ENCODE data around the gene BIRC2. TPM values are rescaled to one million over a fixed set of nuclear protein-coding genes. Genes with fewer than 3 reads are reported as not detected.

BIRC2 gene
- total RNA-seq, 1 donor from 2014 or later, result 42.8 TPM

DNA sequence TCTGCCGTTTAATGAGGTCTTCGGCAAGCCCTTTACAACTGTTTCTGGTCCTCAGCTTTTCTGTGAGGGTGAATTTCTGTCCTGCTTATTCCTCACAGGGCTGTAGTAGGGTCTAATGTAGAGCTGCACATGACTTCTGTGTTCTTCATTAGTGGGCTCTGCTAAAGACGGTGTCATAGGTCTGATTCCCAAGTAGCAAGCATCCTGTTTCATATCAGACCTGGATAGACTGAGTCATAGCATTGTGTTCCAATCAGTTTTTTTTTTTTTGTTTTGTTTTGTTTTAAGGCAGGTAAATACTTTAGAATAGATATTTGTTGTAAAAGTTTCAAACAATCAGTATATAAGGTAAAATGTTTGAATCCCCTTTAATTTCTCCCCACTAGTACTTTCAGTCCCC, 35.4 kb downstream of the BIRC2 start:
- H3K27ac Mint-ChIP-seq, result no peak overlapping the region
- TF ChIP-seq, protein P1, sequence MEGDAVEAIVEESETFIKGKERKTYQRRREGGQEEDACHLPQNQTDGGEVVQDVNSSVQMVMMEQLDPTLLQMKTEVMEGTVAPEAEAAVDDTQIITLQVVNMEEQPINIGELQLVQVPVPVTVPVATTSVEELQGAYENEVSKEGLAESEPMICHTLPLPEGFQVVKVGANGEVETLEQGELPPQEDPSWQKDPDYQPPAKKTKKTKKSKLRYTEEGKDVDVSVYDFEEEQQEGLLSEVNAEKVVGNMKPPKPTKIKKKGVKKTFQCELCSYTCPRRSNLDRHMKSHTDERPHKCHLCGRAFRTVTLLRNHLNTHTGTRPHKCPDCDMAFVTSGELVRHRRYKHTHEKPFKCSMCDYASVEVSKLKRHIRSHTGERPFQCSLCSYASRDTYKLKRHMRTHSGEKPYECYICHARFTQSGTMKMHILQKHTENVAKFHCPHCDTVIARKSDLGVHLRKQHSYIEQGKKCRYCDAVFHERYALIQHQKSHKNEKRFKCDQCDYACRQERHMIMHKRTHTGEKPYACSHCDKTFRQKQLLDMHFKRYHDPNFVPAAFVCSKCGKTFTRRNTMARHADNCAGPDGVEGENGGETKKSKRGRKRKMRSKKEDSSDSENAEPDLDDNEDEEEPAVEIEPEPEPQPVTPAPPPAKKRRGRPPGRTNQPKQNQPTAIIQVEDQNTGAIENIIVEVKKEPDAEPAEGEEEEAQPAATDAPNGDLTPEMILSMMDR (IDR thresholded peaks at IDR 0.05; ENCODE audit: unreplicated experiment), result no peak
- H3K4me1 Mint-ChIP-seq, result peaks cover 32% of the 10 kb centered on the region
- peaks cover 35% of the 10 kb centered on the region for H3K36me3 Mint-ChIP-seq
- H3K9me3 Mint-ChIP-seq, result no peaks in the 10 kb centered on the region
- no peak for DNase-seq (ENCODE audit: low spot score in 2 of 2, unreplicated experiment in 2 of 2)
- H3K4me3 Mint-ChIP-seq, result no peak overlapping the region
- H3K27me3 Mint-ChIP-seq (ENCODE audit: low read depth), result no peaks in the 10 kb centered on the region

DNA sequence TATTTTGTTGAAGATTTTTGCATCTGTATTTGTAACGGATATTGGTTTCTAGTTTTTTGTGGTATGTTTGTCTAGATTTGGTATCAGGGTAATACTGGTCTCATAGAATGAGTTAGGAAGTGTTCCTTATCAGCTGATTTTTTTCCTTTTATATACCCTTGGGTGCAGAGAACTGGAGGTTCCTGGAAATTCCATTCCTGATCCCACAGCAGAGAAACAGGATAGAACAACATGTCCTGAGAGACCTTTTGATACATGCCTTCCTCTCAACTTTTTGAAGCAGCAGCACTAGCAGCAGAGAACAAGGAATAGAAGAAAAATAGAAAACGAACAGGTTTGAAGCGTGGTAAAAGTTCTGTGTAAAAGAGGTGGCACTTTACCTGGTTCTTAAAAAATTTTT, 36.8 kb downstream of the BIRC2 start:
- peak overlapping the region; percentile 7 for H3K27ac Mint-ChIP-seq
- H3K27me3 Mint-ChIP-seq (ENCODE audit: low read depth), result no peaks in the 10 kb centered on the region
- peaks cover 2% of the 10 kb centered on the region for H3K9me3 Mint-ChIP-seq
- peaks cover 35% of the 10 kb centered on the region for H3K36me3 Mint-ChIP-seq
- TF ChIP-seq, protein P1 (IDR thresholded peaks at IDR 0.05; ENCODE audit: unreplicated experiment), result no peak
- no peak for DNase-seq (ENCODE audit: low spot score in 2 of 2, unreplicated experiment in 2 of 2)
- H3K4me3 Mint-ChIP-seq, result no peak overlapping the region
- H3K4me1 Mint-ChIP-seq, result peaks cover 32% of the 10 kb centered on the region

DNA sequence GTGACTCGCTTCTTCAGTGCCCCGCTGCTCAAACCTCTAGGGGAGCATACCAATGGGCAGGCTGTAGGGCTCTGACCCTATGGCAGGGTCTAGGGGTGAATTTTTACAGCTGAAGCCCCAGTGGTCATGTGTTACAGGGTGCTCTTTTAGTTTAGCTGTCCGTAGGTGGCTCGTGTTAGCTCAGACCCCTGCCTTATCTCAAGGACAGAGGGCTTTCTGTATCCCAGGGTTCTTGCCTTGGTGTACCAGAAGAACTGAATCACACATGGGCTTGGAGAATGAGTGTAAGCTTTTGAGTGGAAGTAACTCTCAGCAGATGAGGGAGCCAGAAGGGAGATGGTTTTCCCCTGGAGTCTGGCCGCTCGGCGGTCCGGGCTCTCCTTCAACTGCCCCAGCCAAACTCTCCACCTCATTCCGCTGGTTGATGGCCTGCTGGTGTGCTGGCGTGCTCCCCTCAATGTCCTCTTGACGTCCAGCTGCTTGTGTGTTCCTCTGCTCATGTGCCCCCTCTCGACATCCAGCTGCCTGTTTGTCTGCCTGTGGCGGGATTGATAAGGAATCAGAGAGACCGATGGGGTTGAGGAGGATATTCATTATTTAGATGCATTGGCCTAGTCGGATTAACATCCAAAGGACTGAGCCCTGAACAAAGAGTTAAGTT, 37.5 kb downstream of the BIRC2 start:
- Mint-ChIP-seq H3K36me3 (peaks cover 36% of the 10 kb centered on the region), H3K4me3 (no peak overlapping the region), H3K9me3 (peaks cover 2% of the 10 kb centered on the region), H3K27ac (peak overlapping the region; percentile 84), H3K4me1 (peaks cover 32% of the 10 kb centered on the region), H3K27me3 (ENCODE audit: low read depth) (no peaks in the 10 kb centered on the region)
- no peak for DNase-seq (ENCODE audit: low spot score in 2 of 2, unreplicated experiment in 2 of 2)
- TF ChIP-seq, protein P1 (IDR thresholded peaks at IDR 0.05; ENCODE audit: unreplicated experiment), result no peak

DNA sequence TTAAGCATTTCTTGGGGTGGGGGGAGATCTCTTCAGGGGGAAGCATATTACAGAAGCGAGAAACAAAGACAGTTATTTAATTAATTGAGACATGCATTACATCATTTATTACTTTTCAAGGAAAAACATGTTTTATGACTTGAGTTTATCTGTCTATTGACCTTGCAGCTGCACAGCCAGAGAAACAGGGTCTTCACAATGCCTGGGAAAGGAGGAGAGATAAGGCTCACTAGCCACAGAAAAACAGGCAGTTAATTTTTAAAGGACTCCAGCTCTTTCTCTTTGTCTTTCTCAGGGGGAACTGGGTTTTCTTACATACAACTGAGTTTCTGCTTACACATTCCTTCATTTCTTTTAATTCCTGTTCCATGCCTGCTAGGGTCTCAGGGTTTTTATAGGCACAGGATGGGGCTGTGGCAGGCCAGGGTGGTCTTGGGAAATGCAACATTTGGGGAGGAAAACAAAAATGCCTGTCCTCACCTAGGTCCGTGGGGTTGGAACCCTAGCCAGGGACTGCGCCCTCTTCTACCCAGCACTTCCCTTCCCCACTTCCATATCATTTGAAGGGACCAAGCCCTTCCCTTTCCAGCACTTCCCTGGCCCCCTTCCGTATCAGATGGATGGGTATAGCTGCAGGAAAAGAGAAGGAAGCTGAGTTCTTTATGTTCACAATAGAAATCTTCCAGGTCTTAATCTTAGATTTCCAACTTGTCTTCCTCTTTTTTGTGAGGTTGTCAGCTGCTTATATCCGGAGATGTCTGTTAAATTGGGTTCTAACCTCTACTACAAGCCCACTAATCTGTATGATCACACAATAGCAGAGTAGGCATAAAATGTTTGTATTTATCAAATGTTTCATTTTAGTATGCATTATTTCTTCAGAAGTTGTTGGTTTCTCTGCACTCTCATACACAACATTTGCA, 38.3 kb downstream of the BIRC2 start:
- TF ChIP-seq, protein P1 (IDR thresholded peaks at IDR 0.05; ENCODE audit: unreplicated experiment), result no peak
- peaks cover 2% of the 10 kb centered on the region for H3K9me3 Mint-ChIP-seq
- peak overlapping the region; percentile 84 for H3K27ac Mint-ChIP-seq
- no peaks in the 10 kb centered on the region for H3K27me3 Mint-ChIP-seq (ENCODE audit: low read depth)
- no peak for DNase-seq (ENCODE audit: low spot score in 2 of 2, unreplicated experiment in 2 of 2)
- peaks cover 33% of the 10 kb centered on the region for H3K36me3 Mint-ChIP-seq
- peaks cover 32% of the 10 kb centered on the region for H3K4me1 Mint-ChIP-seq
- H3K4me3 Mint-ChIP-seq, result no peak overlapping the region

DNA sequence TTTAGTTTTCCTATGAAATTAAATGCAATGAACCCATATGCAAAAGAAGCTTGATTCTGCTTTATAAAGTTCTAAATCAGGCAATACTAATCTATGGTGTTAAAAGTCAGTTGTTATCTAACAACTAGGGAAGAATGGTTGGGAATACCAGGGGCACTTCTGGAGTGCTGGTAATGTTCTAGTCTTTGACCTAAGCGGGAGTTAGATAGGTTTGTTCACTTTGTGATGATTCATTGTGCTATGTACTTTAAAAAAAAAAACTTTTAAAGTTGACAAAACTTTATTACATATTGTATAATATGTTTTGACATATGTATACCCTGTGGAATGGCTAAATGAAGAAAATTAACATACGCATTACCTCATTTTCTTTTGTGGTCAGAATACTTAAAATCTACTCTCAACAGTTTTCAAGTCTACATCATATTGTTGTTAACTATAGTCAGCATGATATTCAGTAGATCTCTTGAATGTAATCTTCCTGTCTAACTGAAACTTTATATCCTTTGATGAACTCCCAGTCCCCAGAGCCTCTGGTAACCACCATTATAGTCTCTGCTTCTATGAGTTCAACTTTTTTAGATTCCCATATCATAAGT, 39.2 kb downstream of the BIRC2 start:
- DNase-seq (ENCODE audit: low spot score in 2 of 2, unreplicated experiment in 2 of 2), result no peak
- peaks cover 2% of the 10 kb centered on the region for H3K9me3 Mint-ChIP-seq
- TF ChIP-seq, protein P1 (IDR thresholded peaks at IDR 0.05; ENCODE audit: unreplicated experiment), result no peak
- H3K27ac Mint-ChIP-seq, result no peak overlapping the region
- no peaks in the 10 kb centered on the region for H3K27me3 Mint-ChIP-seq (ENCODE audit: low read depth)
- H3K4me3 Mint-ChIP-seq, result no peak overlapping the region
- H3K36me3 Mint-ChIP-seq, result peaks cover 32% of the 10 kb centered on the region
- H3K4me1 Mint-ChIP-seq, result peaks cover 32% of the 10 kb centered on the region

Measured in mesothelial cell of epicardium (in vitro differentiated cells).